ENCODE measurements around the gene PANK2.
"Not testable (repeated sequence)": the region's sequence is repeated elsewhere in the genome, so short reads cannot be mapped to it uniquely, and the experiment has no call there.

GRCh38 chr20:3906744-3907721 is 17.8 kb downstream of the PANK2 start:
- TF ChIP-seq POLR2A (IDR thresholded peaks at IDR 0.05; ENCODE audit: low read length); GATA1 (IDR thresholded peaks at IDR 0.05; ENCODE audit: low read depth, low read length): not testable (repeated sequence)

Data from erythroblast (primary cell).